ENCODE data around the gene LASP1NB.
A peak's percentile ranks its signal among the peaks of the same experiment; 100 is the strongest.

The LASP1NB gene

GRCh38 chr17:38885044-38885727 lies 40.2 kb upstream of the LASP1NB start:
- Histone ChIP-seq H3K27me3 (no peaks in the 10 kb centered on the region), H3K36me3 (replicated peaks in 1 of 2) (peaks cover 0 to 15% of the 10 kb centered on the region in 2 donors), H3K4me1 (replicated peaks in 1 of 2) (peaks cover 39 to 64% of the 10 kb centered on the region in 2 donors), H3K9me3 (replicated peaks in 1 of 3) (no peaks in the 10 kb centered on the region), H3K4me3 (no peak overlapping the region), H3K27ac (peak overlapping the region in 1 of 5 donors; percentile 41)
- DNase-seq: no peak
- 59 to 77% (median 70%) methylated on average over 7 to 9 of the region's 9 CpGs for WGBS, 4 donors
- TF ChIP-seq CTCF (IDR thresholded peaks at IDR 0.05) (no peak), POLR2A (IDR thresholded peaks at IDR 0.05) (no peak)
- intact Hi-C loops (cut with DNase I): no loop called here

- Histone ChIP-seq H3K36me3 (replicated peaks in 1 of 2) (peaks cover 0 to 22% of the 10 kb centered on the region in 2 donors), H3K4me3 (no peak overlapping the region), H3K27ac (peak overlapping the region in 1 of 5 donors; percentile 41), H3K9me3 (replicated peaks in 1 of 3) (no peaks in the 10 kb centered on the region), H3K4me1 (replicated peaks in 1 of 2) (peaks cover 31 to 56% of the 10 kb centered on the region in 2 donors), H3K27me3 (no peaks in the 10 kb centered on the region)
- WGBS, 4 donors: 46 to 63% (median 62%) methylated on average over 11 of the region's 11 CpGs
- TF ChIP-seq POLR2A (IDR thresholded peaks at IDR 0.05): no peak
- TF ChIP-seq CTCF (IDR thresholded peaks at IDR 0.05): peak in 2 of 6 experiments; percentile 14 to 34
- DNase-seq: no peak
- intact Hi-C loops (cut with DNase I): no loop called here
Observed at GRCh38 chr17:38885728-38886642, 39.4 kb upstream of the LASP1NB start.

GRCh38 chr17:38886643-38887010 lies 38.8 kb upstream of the LASP1NB start:
- 81 to 90% (median 84%) methylated on average over 8 of the region's 8 CpGs for WGBS, 4 donors
- DNase-seq: no peak
- intact Hi-C loops (cut with DNase I): no loop called here
- Histone ChIP-seq H3K9me3 (replicated peaks in 1 of 3) (no peaks in the 10 kb centered on the region), H3K4me3 (no peak overlapping the region), H3K36me3 (replicated peaks in 1 of 2) (peaks cover 0 to 28% of the 10 kb centered on the region in 2 donors), H3K27ac (peak overlapping the region in 1 of 5 donors; percentile 1), H3K27me3 (no peaks in the 10 kb centered on the region), H3K4me1 (replicated peaks in 1 of 2) (peaks cover 24 to 49% of the 10 kb centered on the region in 2 donors)
- TF ChIP-seq CTCF (IDR thresholded peaks at IDR 0.05) (no peak), POLR2A (IDR thresholded peaks at IDR 0.05) (no peak)

- H3K27me3 ChIP-seq: no peaks in the 10 kb centered on the region
- TF ChIP-seq CTCF (IDR thresholded peaks at IDR 0.05): no peak
- TF ChIP-seq POLR2A (IDR thresholded peaks at IDR 0.05): no peak
- no peak for DNase-seq
- H3K4me3 ChIP-seq: no peak overlapping the region
- no peaks in the 10 kb centered on the region for H3K9me3 ChIP-seq (replicated peaks in 1 of 3)
- intact Hi-C loops (cut with DNase I): no loop called here
- H3K36me3 ChIP-seq (replicated peaks in 1 of 2): peaks cover 0 to 42% of the 10 kb centered on the region in 2 donors
- 85 to 93% (median 89%) methylated on average over 8 to 9 of the region's 9 CpGs for WGBS, 4 donors
- H3K27ac ChIP-seq: no peak overlapping the region
- peaks cover 21 to 46% of the 10 kb centered on the region in 2 donors for H3K4me1 ChIP-seq (replicated peaks in 1 of 2)
Observed at GRCh38 chr17:38888842-38889241, 36.6 kb upstream of the LASP1NB start.
